Breast epithelium (tissue), 4 donors: Measurements from ENCODE around the gene COMMD6. TPM values are rescaled to one million over a fixed set of nuclear protein-coding genes. Genes with fewer than 3 reads are reported as not detected.

Experiments used
- DNase-seq, 2 donors: peaks; one replicate each; pipeline ENCODE4 v3.0.0-alpha.2; 2019; ENCODE audit warnings: low spot score in 2 of 2
- H3K27ac ChIP-seq, 2 donors: fragments of 200-600 bp; sonication (generic) in 1 of 2; one replicate each; pipeline ENCODE4 v1.5.1; 2016 to 2019; ENCODE audit warnings: mild to moderate bottlenecking in 1 of 2
- H3K27me3 ChIP-seq, 2 donors: fragments of 200-600 bp; sonication (generic) in 1 of 2; one replicate each; pipeline versions ENCODE4 v1.5.1 to v1.6.0; 2017 to 2019; ENCODE audit warnings: control low read depth in 1 of 2, mild to moderate bottlenecking in 1 of 2
- H3K36me3 ChIP-seq: fragments of 200-600 bp; one replicate; pipeline ENCODE4 v1.5.1; 2019
- H3K4me1 ChIP-seq, 2 donors: fragments of 200-600 bp; sonication (generic); one replicate each; pipeline ENCODE4 v1.5.1; 2016 to 2019; ENCODE audit warnings: control low read depth in 1 of 2
- H3K4me3 ChIP-seq, 3 donors: fragments of 200-600 bp; sonication (generic); 1 replicate in 2 of 3; 2 replicates in 1 of 3; pipeline ENCODE4 v1.5.1; 2016 to 2019; ENCODE audit warnings: mild to moderate bottlenecking in 3 of 3, moderate library complexity in 2 of 3
- H3K9me3 ChIP-seq, 2 donors: fragments of 200-600 bp; sonication (generic) in 1 of 2; one replicate each; pipeline ENCODE4 v1.5.1; 2016 to 2019; ENCODE audit warnings: control low read depth in 1 of 2
- CTCF ChIP-seq, 3 donors: fragments of 450-650 bp; IDR thresholded peaks; one replicate each; pipeline ENCODE4 v1.5.1; 2016 to 2017; ENCODE audit warnings: antibody characterized with exemption in 3 of 3, mild to moderate bottlenecking in 3 of 3, moderate library complexity in 3 of 3
- POLR2A ChIP-seq: fragments of 450-650 bp; IDR thresholded peaks from one replicate; pipeline ENCODE4 v1.6.1; 2016; ENCODE audit warnings: antibody characterized with exemption, mild to moderate bottlenecking, moderate library complexity
- POLR2AphosphoS5 ChIP-seq, 3 donors: sonication (generic); formaldehyde crosslinking; IDR thresholded peaks; one replicate each; pipeline ENCODE4 v1.6.1; 2017; ENCODE audit warnings: antibody characterized with exemption in 3 of 3
- intact Hi-C: fragments of 100-400 bp; cut with DNase I; formaldehyde crosslinking; loops from one replicate; pipeline ENCODE4 v1.15.1; 2023; ENCODE audit warnings: low total_unique reads
- total RNA-seq, 3 donors: library from RNA; depleted of rRNA; stranded (reverse); fragments of >200 nt; gene quantifications; one replicate each; pipeline ENCODE4 v1.1.0, GENCODE V29; 2016

COMMD6 gene
- total RNA-seq, 3 donors from 2014 or later: 43.6 to 93.2 (median 47.7) TPM

- DNase-seq: no peak
- no peaks in the 10 kb centered on the region for H3K36me3 ChIP-seq
- intact Hi-C loops: no loop called here
- H3K4me3 ChIP-seq: no peak overlapping the region
- H3K4me1 ChIP-seq: no peaks in the 10 kb centered on the region
- TF ChIP-seq POLR2AphosphoS5 (IDR thresholded peaks at IDR 0.05) (no peak), POLR2A (no peak)
- H3K27ac ChIP-seq: no peak overlapping the region
- no peaks in the 10 kb centered on the region for H3K27me3 ChIP-seq
- H3K9me3 ChIP-seq: no peaks in the 10 kb centered on the region
Measured at GRCh38 chr13:75579529-75579928, 41.9 kb upstream of the COMMD6 start.

- no peaks in the 10 kb centered on the region for H3K27me3 ChIP-seq
- intact Hi-C loops: no loop called here
- H3K4me3 ChIP-seq: no peak overlapping the region
- no peak for TF ChIP-seq CTCF (IDR thresholded peaks at IDR 0.05)
- TF ChIP-seq POLR2A: no peak
- no peak for TF ChIP-seq POLR2AphosphoS5 (IDR thresholded peaks at IDR 0.05)
- no peak for DNase-seq
- no peak overlapping the region for H3K27ac ChIP-seq
- H3K4me1 ChIP-seq: no peaks in the 10 kb centered on the region
- H3K9me3 ChIP-seq: no peaks in the 10 kb centered on the region
- H3K36me3 ChIP-seq: no peaks in the 10 kb centered on the region
Measured at GRCh38 chr13:75569576-75569975, 31.9 kb upstream of the COMMD6 start.

- no peaks in the 10 kb centered on the region for H3K4me1 ChIP-seq
- no peaks in the 10 kb centered on the region for H3K9me3 ChIP-seq
- TF ChIP-seq POLR2AphosphoS5 (IDR thresholded peaks at IDR 0.05): no peak
- no peak for TF ChIP-seq CTCF (IDR thresholded peaks at IDR 0.05)
- TF ChIP-seq POLR2A: no peak
- no peak for DNase-seq
- intact Hi-C loops: no loop called here
- H3K4me3 ChIP-seq: no peak overlapping the region
- no peaks in the 10 kb centered on the region for H3K27me3 ChIP-seq
- no peak overlapping the region for H3K27ac ChIP-seq
- no peaks in the 10 kb centered on the region for H3K36me3 ChIP-seq
Measured at GRCh38 chr13:75566658-75567057, 29.0 kb upstream of the COMMD6 start.

GRCh38 chr13:75558145-75558840, 20.7 kb upstream of the COMMD6 start:
- Histone ChIP-seq H3K4me3 (no peak overlapping the region), H3K9me3 (no peaks in the 10 kb centered on the region), H3K4me1 (no peaks in the 10 kb centered on the region), H3K27ac (no peak overlapping the region), H3K27me3 (no peaks in the 10 kb centered on the region), H3K36me3 (no peaks in the 10 kb centered on the region)
- no peak for DNase-seq
- intact Hi-C loops: no loop called here
- TF ChIP-seq POLR2AphosphoS5 (IDR thresholded peaks at IDR 0.05): no peak
- no peak for TF ChIP-seq CTCF (IDR thresholded peaks at IDR 0.05)
- TF ChIP-seq POLR2A: no peak

GRCh38 chr13:75556961-75557360, 19.3 kb upstream of the COMMD6 start:
- Histone ChIP-seq H3K27me3 (no peaks in the 10 kb centered on the region), H3K36me3 (no peaks in the 10 kb centered on the region), H3K4me1 (no peaks in the 10 kb centered on the region), H3K9me3 (no peaks in the 10 kb centered on the region), H3K4me3 (no peak overlapping the region), H3K27ac (no peak overlapping the region)
- no peak for DNase-seq
- intact Hi-C loops: no loop called here
- TF ChIP-seq POLR2AphosphoS5 (IDR thresholded peaks at IDR 0.05) (no peak), POLR2A (no peak), CTCF (IDR thresholded peaks at IDR 0.05) (no peak)

GRCh38 chr13:75555836-75556235, 18.2 kb upstream of the COMMD6 start:
- TF ChIP-seq POLR2AphosphoS5 (IDR thresholded peaks at IDR 0.05): no peak
- TF ChIP-seq CTCF (IDR thresholded peaks at IDR 0.05): no peak
- no peak for TF ChIP-seq POLR2A
- H3K36me3 ChIP-seq: no peaks in the 10 kb centered on the region
- intact Hi-C loops: no loop called here

More at GRCh38 chr13:75555836-75556235, 18.2 kb upstream of the COMMD6 start:
- Histone ChIP-seq H3K9me3 (no peaks in the 10 kb centered on the region), H3K4me3 (no peak overlapping the region), H3K27me3 (no peaks in the 10 kb centered on the region), H3K4me1 (peaks cover 0 to 6% of the 10 kb centered on the region in 2 donors), H3K27ac (no peak overlapping the region)
- no peak for DNase-seq
